Activated gamma-delta T cell treated with Interleukin-2 at 50 U/mL for 16 hours (primary cell): ENCODE measurements around the gene BHLHA15.
"Not testable (repeated sequence)": the region's sequence is repeated elsewhere in the genome, so short reads cannot be mapped to it uniquely, and the experiment has no call there.

Experiments
- DNase-seq: peaks from one replicate; pipeline ENCODE4 v3.0.0-alpha.2; 2020

The BHLHA15 gene

GRCh38 chr7:98211676-98212531, 665 bp downstream of the BHLHA15 start:
- no peak for DNase-seq

- DNase-seq, result no peak
These were observed 1.3 kb downstream of the BHLHA15 start for GRCh38 chr7:98212532-98213041.

- no peak for DNase-seq
These were observed 2.2 kb downstream of the BHLHA15 start for GRCh38 chr7:98213296-98213887.

GRCh38 chr7:98213888-98214810, 2.9 kb downstream of the BHLHA15 start:
- no peak for DNase-seq

GRCh38 chr7:98214811-98215321, 3.6 kb downstream of the BHLHA15 start:
- DNase-seq, result no peak

GRCh38 chr7:98215561-98216495, 4.6 kb downstream of the BHLHA15 start:
- no peak for DNase-seq

- no peak for DNase-seq
These were observed 5.8 kb downstream of the BHLHA15 start for GRCh38 chr7:98216941-98217622.

- DNase-seq, result no peak
These were observed 6.7 kb downstream of the BHLHA15 start for GRCh38 chr7:98217623-98218582.

- DNase-seq, result not testable (repeated sequence)
These were observed 8.1 kb downstream of the BHLHA15 start for GRCh38 chr7:98219382-98219781.

GRCh38 chr7:98221611-98222532, 10.6 kb downstream of the BHLHA15 start:
- no peak for DNase-seq

- no peak for DNase-seq
These were observed 11.4 kb downstream of the BHLHA15 start for GRCh38 chr7:98222533-98223195.

- no peak for DNase-seq
These were observed 12.2 kb downstream of the BHLHA15 start for GRCh38 chr7:98223351-98223897.

- no peak for DNase-seq
These were observed 12.9 kb downstream of the BHLHA15 start for GRCh38 chr7:98223898-98224700.

GRCh38 chr7:98224701-98225181, 13.5 kb downstream of the BHLHA15 start:
- no peak for DNase-seq

- no peak for DNase-seq
These were observed 14.8 kb downstream of the BHLHA15 start for GRCh38 chr7:98225913-98226614.

- no peak for DNase-seq
These were observed 16.7 kb downstream of the BHLHA15 start for GRCh38 chr7:98227939-98228338.
